K562 (cell line): ENCODE results near the gene NDUFB3. TPM values are rescaled to one million over a fixed set of nuclear protein-coding genes. Genes with fewer than 3 reads are reported as not detected.
A peak's percentile ranks its signal among the peaks of the same experiment; 100 is the strongest.

Experiments used
- ATAC-seq: fragments of 200-7000 bp; cut with Tn5 transposase; 3 replicates; pipeline ENCODE4 v1.9.1; 2020; ENCODE audit warnings: moderate library complexity
- BruUV-seq: library from RNA; stranded (reverse); fragments of 400-500 nt; replicated peaks from 2 replicates; lab custom pipeline; 2021; lab: Mats Ljungman, UMichigan
- CTCF ChIA-PET: fragments of 300-600 bp; formaldehyde crosslinking; extraction: SDS; loops from one replicate; lab custom pipeline; 2021; ENCODE audit warnings: low intra/inter-chr PET ratio; lab: Yijun Ruan, JAX
- POLR2A ChIA-PET: fragments of 300-600, 350-650 bp; sonication (Branson Sonifier 250); formaldehyde crosslinking; extraction: SDS; loops from one replicate; lab custom pipeline; 2021; ENCODE audit warnings: antibody characterized with exemption, inconsistent platforms; lab: Yijun Ruan, JAX
- DNase-seq, 4 experiments: peaks; one replicate each; pipeline versions ENCODE4 v3.0.0 to v3.0.0-alpha.2; 2011 to 2018; ENCODE audit warnings: low spot score in 3 of 4, mixed read lengths in 3 of 4; ENCODE audit errors: extremely low read depth in 1 of 4
- FAIRE-seq: peaks from 2 replicates; lab custom pipeline; 2011; peaks lifted over from hg19 to GRCh38; lab: Jason Lieb, UNC
- H2AFZ ChIP-seq: 2 replicates; pipeline ENCODE4 v1.6.0; 2011; ENCODE audit warnings: low read depth, low read length, control low read depth, inconsistent platforms
- H3K27ac ChIP-seq: fragments of 200-600 bp; 3 replicates; pipeline ENCODE4 v1.8.0; 2011; ENCODE audit warnings: low read depth, mild to moderate bottlenecking, control low read depth, inconsistent platforms, low read length, moderate library complexity, mixed read lengths; ENCODE audit errors: extremely low read depth
- H3K27me3 ChIP-seq, 2 experiments: fragments of 300-600 bp in 1 of 2; 2 replicates in 1 of 2; 3 replicates in 1 of 2; pipeline versions ENCODE4 v1.6.0 to v1.8.0; 2011; ENCODE audit warnings: inconsistent platforms in 2 of 2, low read length in 2 of 2, mild to moderate bottlenecking in 1 of 2, mixed read lengths in 1 of 2, moderate library complexity in 1 of 2; ENCODE audit not compliant: control insufficient read depth in 2 of 2, insufficient read depth in 2 of 2
- H3K36me3 ChIP-seq: fragments of 300-600 bp; 3 replicates; pipeline ENCODE4 v1.8.0; 2011; ENCODE audit warnings: mild to moderate bottlenecking, low read length, inconsistent platforms; ENCODE audit not compliant: control insufficient read depth, insufficient read depth
- H3K4me1 ChIP-seq, 2 experiments: fragments of 200-600 bp in 1 of 2; replicated peaks in 1 of 2; 2 replicates in 1 of 2; 3 replicates in 1 of 2; pipeline versions ENCODE4 v1.5.1 to v1.8.0; 2011; ENCODE audit warnings: inconsistent platforms in 2 of 2, low read length in 2 of 2, mild to moderate bottlenecking in 1 of 2, mixed read lengths in 1 of 2, moderate library complexity in 1 of 2; ENCODE audit not compliant: control insufficient read depth in 2 of 2, insufficient read depth in 2 of 2
- H3K4me2 ChIP-seq: 2 replicates; pipeline ENCODE4 v1.6.1; 2011; ENCODE audit warnings: low read length, control low read depth, inconsistent platforms, mixed read lengths; ENCODE audit not compliant: insufficient read depth
- H3K4me3 ChIP-seq: fragments of 200-600 bp; sonication (generic), shearing (Covaris generic); 2 replicates; pipeline ENCODE4 v1.5.1; 2016; ENCODE audit warnings: control low read depth, inconsistent platforms
- H3K79me2 ChIP-seq: fragments of 200-600 bp; 3 replicates; pipeline ENCODE4 v1.8.0; 2011; ENCODE audit warnings: low read length, inconsistent platforms; ENCODE audit not compliant: control insufficient read depth, insufficient read depth
- H3K9ac ChIP-seq, 2 experiments: 2 replicates each; pipeline versions ENCODE4 v1.6.0 to v1.6.1; 2011; ENCODE audit warnings: low read depth in 2 of 2, low read length in 2 of 2, control low read depth in 1 of 2, inconsistent platforms in 1 of 2, mild to moderate bottlenecking in 1 of 2, mixed read lengths in 1 of 2; ENCODE audit not compliant: insufficient read depth in 1 of 2
- H3K9me1 ChIP-seq: one replicate; pipeline ENCODE4 v1.6.0; 2011; ENCODE audit warnings: inconsistent platforms, mild to moderate bottlenecking, low read length, moderate library complexity; ENCODE audit not compliant: control insufficient read depth, insufficient read depth
- H3K9me3 ChIP-seq: replicated peaks from 2 replicates; pipeline ENCODE4 v1.5.1; 2011; ENCODE audit warnings: low read depth, low read length, inconsistent platforms; ENCODE audit not compliant: control insufficient read depth, insufficient read depth
- H4K20me1 ChIP-seq: replicated peaks from 2 replicates; pipeline ENCODE4 v1.6.1; 2011; ENCODE audit warnings: low read length, inconsistent platforms, mixed read lengths; ENCODE audit not compliant: control insufficient read depth, insufficient read depth
- C11orf30 ChIP-seq: fragments of 450-650 bp; IDR thresholded peaks from 2 replicates; pipeline ENCODE4 v1.6.1; 2016; ENCODE audit warnings: low read depth, mild to moderate bottlenecking
- COPS2 ChIP-seq: fragments of 450-650 bp; conservative IDR thresholded peaks from 2 replicates; pipeline ENCODE4 v1.6.1; 2016; ENCODE audit warnings: mild to moderate bottlenecking, moderate library complexity
- E2F4 ChIP-seq: sonication (generic); formaldehyde crosslinking; IDR thresholded peaks from 2 replicates; pipeline ENCODE4 v1.8.0; 2022; ENCODE audit warnings: mild to moderate bottlenecking, low read depth, missing genetic modification reagents
- GATAD2B ChIP-seq: fragments of 450-650 bp; IDR thresholded peaks from 2 replicates; pipeline ENCODE4 v1.6.1; 2017; ENCODE audit warnings: mild to moderate bottlenecking, borderline replicate concordance
- HOMEZ ChIP-seq: fragments of 250-450 bp; sonication (Bioruptor Pico); IDR thresholded peaks from 2 replicates; pipeline ENCODE4 v1.4.0; 2020; ENCODE audit warnings: mild to moderate bottlenecking, moderate library complexity
- NR2F6 ChIP-seq: fragments of 450-650 bp; formaldehyde crosslinking; IDR thresholded peaks from 2 replicates; pipeline ENCODE4 v1.4.0; 2020; ENCODE audit warnings: mild to moderate bottlenecking
- RBM15 ChIP-seq: fragments of 200-400 bp; formaldehyde crosslinking; IDR thresholded peaks from 2 replicates; pipeline ENCODE4 v1.6.1; 2018; ENCODE audit warnings: mild to moderate bottlenecking, low read length, moderate library complexity; ENCODE audit not compliant: insufficient read depth
- SNAPC5 ChIP-seq: fragments of 250-450 bp; sonication (Bioruptor Pico); IDR thresholded peaks from 2 replicates; pipeline ENCODE4 v1.8.0; 2021; ENCODE audit warnings: moderate library complexity, mild to moderate bottlenecking, inconsistent platforms
- USF2 ChIP-seq: sonication (generic); formaldehyde crosslinking; IDR thresholded peaks from 2 replicates; pipeline ENCODE4 v1.5.0; 2020; ENCODE audit warnings: missing genetic modification reagents
- ZNF316 ChIP-seq: fragments of 450-650 bp; IDR thresholded peaks from 2 replicates; pipeline ENCODE4 v1.6.1; 2016
- WGBS: fragments of 100-300 bp; shearing (Covaris generic); methylation state at CpG from one replicate; pipeline ENCODE4 v1.1.6; 2016; ENCODE audit warnings: low coverage, mixed read lengths; ENCODE audit not compliant: insufficient coverage; ENCODE audit errors: missing lambda C conversion rate; 5-methylcytosine and 5-hydroxymethylcytosine counted together
- in situ Hi-C: fragments of 300-500 bp; cut with MboI; formaldehyde crosslinking; loops from 4 replicates; pipeline ENCODE4 v1.15.0; 2018; ENCODE audit warnings: inconsistent platforms, mixed read lengths
- intact Hi-C: fragments of 100-400 bp; cut with micrococcal nuclease; formaldehyde crosslinking; loops from 2 replicates; pipeline ENCODE4 v1.14.2; 2022
- polyA plus RNA-seq, 8 experiments: library from polyadenylated mRNA; depleted of rRNA in 4 of 8; stranded (reverse) in 5 of 8; unstranded in 3 of 8; fragments of >200 nt; fragmentation: Nextera tagmentation in 2 of 8; fragmentation: Illumina TruSeq in 1 of 8; extraction: Ambion mirVana in 2 of 8; extraction: Trizol in 1 of 8; gene quantifications; 2 replicates each; pipeline versions ENCODE4 v1.2.1 to v1.2.3, GENCODE V29; 2011 to 2014; ENCODE audit warnings: inconsistent platforms in 1 of 8, missing spikeins in 1 of 8
- total RNA-seq, 7 experiments: library from RNA; depleted of rRNA in 6 of 7; stranded (reverse); fragments of >200 nt in 6 of 7; fragmentation: Illumina TruSeq in 2 of 7; extraction: Trizol in 2 of 7; gene quantifications; 2 replicates each; pipeline versions ENCODE4 v1.2.1 to v1.2.3, GENCODE V29; 2011 to 2021; ENCODE audit warnings: low replicate concordance in 1 of 7

NDUFB3 gene
- total and polyA plus RNA-seq, 9 of the 15 experiments (the other 6 are each of a cell fraction or from before 2014, with no cell fraction given), result 126 to 786 (median 156) TPM

DNA sequence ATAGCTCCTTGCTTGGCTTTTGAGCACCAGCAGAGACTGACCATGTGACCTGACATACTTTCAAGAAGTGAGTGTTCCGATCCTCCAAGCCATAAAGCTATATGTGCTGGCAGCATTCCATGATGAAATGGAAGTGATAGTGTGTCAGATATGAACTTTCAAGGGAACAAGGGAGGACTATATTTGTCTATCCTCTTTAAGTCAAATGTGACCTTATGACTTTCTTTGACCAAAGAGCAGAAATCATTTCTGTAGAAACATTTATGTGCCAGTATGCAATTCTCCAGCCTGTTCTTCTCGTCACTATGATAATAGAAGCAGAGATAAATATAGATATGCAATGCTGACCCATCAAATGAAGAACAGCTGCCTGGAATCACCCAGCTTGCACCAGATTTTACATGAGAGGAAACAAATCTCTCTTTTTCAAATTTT lies 14.7 kb upstream of the NDUFB3 start:
- 17% methylated on average over 2 of the region's 2 CpGs for WGBS
- Histone ChIP-seq H3K4me3 (no peak overlapping the region), H2AFZ (no peak overlapping the region), H3K27ac (no peak overlapping the region), H3K9ac (no peak overlapping the region), H3K27me3 (no peaks in the 10 kb centered on the region), H3K79me2 (peaks cover 91% of the 10 kb centered on the region), H3K4me2 (no peak overlapping the region)
- no peak for DNase-seq
- BruUV-seq, result no TSS peak
- ChIA-PET POLR2A (interaction anchor here (0.6 to 1.1 kb wide), 2 partner anchors 10 to 193 kb away, joined by 3 to 4 read pairs; partner anchors contain the start of gene CLK1), CTCF (no interaction called here)
- in situ Hi-C loops, result no loop called here
- intact Hi-C loops, result no loop called here
- TF ChIP-seq USF2 (CRISPR knock-in tag) (0 out of 2 replicates have a peak, but pooled peaks have one; percentile 7), COPS2 (no peak)
- TF ChIP-seq, all 486 proteins: peak for 1
- Histone ChIP-seq H3K9me3 (no peaks in the 10 kb centered on the region), H3K9me1 (no peaks in the 10 kb centered on the region), H3K4me1 (peaks cover 14 to 36% of the 10 kb centered on the region in 2 experiments), H4K20me1 (no peaks in the 10 kb centered on the region), H3K36me3 (peaks cover 50% of the 10 kb centered on the region)
- FAIRE-seq, result no peak
- no peak for ATAC-seq

DNA sequence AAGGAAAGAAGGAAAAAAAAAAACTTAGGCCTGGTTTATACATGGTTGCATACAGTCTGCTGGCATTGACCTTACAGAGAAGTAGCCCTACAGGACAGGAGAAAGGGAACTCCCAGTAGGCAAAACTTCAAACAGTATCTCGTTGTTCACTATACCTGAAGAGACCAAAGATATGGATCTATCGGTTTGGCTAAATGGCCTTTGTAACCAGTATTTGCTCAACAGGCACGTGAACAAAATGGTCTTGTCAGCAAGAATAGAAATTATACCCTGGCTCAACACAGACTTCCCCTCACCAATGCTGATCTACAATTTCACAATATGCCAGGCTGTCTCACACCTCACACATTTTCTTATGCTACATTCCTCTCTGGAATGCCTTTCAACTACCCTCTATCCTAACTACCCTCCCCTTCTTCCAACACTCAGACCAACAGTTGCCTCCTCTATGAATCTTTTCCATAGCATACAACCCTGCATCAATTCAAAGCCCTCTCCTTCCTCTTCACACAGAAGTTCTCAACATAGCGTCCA lies 14.0 kb upstream of the NDUFB3 start:
- no peak overlapping the region for H3K4me3 ChIP-seq
- H3K27ac ChIP-seq, result no peak overlapping the region
- POLR2A ChIA-PET, result no interaction called here
- TF ChIP-seq E2F4 (CRISPR knock-in tag), result no peak
- TF ChIP-seq NR2F6 (CRISPR knock-in tag), result no peak
- TF ChIP-seq HOMEZ (CRISPR knock-in tag), result no peak
- peak; percentile 76 for TF ChIP-seq ZNF316
- TF ChIP-seq GATAD2B, result no peak
- no peak for TF ChIP-seq RBM15
- peak; percentile 56; the same call in 1 of the 2 replicates for TF ChIP-seq C11orf30
- no peak for TF ChIP-seq SNAPC5 (CRISPR knock-in tag)

More for the DNA sequence above, 14.0 kb upstream of the NDUFB3 start:
- peaks cover 88% of the 10 kb centered on the region for H3K79me2 ChIP-seq
- no peak overlapping the region for H3K4me2 ChIP-seq
- H3K9ac ChIP-seq, result no peak overlapping the region
- CTCF ChIA-PET, result no interaction called here
- 42% methylated on average over 4 of the region's 4 CpGs for WGBS
- no peaks in the 10 kb centered on the region for H3K27me3 ChIP-seq
- peaks cover 14 to 36% of the 10 kb centered on the region in 2 experiments for H3K4me1 ChIP-seq
- H3K9me3 ChIP-seq, result no peaks in the 10 kb centered on the region
- no peak for DNase-seq
- in situ Hi-C loops (no loop called here), intact Hi-C loops (no loop called here)
- ATAC-seq, result no peak
- no peaks in the 10 kb centered on the region for H4K20me1 ChIP-seq
- no peaks in the 10 kb centered on the region for H3K9me1 ChIP-seq
- no TSS peak for BruUV-seq
- H2AFZ ChIP-seq, result no peak overlapping the region
- no peak for FAIRE-seq
- H3K36me3 ChIP-seq, result peaks cover 49% of the 10 kb centered on the region
